ENCODE measurements around the gene UBE2D1.
A peak's percentile ranks its signal among the peaks of the same experiment; 100 is the strongest.
"Not testable (repeated sequence)": the region's sequence is repeated elsewhere in the genome, so short reads cannot be mapped to it uniquely, and the experiment has no call there.

The UBE2D1 gene

GRCh38 chr10:58384095-58384494 lies 49.3 kb downstream of the UBE2D1 start:
- no peak for DNase-seq (ENCODE audit: low read depth)

- DNase-seq (ENCODE audit: low read depth) = no peak
Observed at GRCh38 chr10:58384544-58384998, 49.8 kb downstream of the UBE2D1 start.

- peak; percentile 96 for DNase-seq (ENCODE audit: low read depth)
Observed at GRCh38 chr10:58384999-58385783, 50.4 kb downstream of the UBE2D1 start, which contains the start of gene TFAM. Gene TFAM (plus strand): TSS chr10:58385410. CDS start chr10:58385548, 138 bp downstream.

GRCh38 chr10:58385784-58386112 lies 50.9 kb downstream of the UBE2D1 start:
- peak; percentile 7 for DNase-seq (ENCODE audit: low read depth)

GRCh38 chr10:58389024-58389423 lies 54.2 kb downstream of the UBE2D1 start:
- DNase-seq (ENCODE audit: low read depth) = no peak

- no peak for DNase-seq (ENCODE audit: low read depth)
Observed at GRCh38 chr10:58393317-58393716, 58.5 kb downstream of the UBE2D1 start.

- DNase-seq (ENCODE audit: low read depth) = no peak
Observed at GRCh38 chr10:58394471-58394870, 59.7 kb downstream of the UBE2D1 start.

GRCh38 chr10:58396057-58396456 lies 61.3 kb downstream of the UBE2D1 start:
- no peak for DNase-seq (ENCODE audit: low read depth)

GRCh38 chr10:58397830-58398229 lies 63.0 kb downstream of the UBE2D1 start:
- DNase-seq (ENCODE audit: low read depth) = no peak

- DNase-seq (ENCODE audit: low read depth) = no peak
Observed at GRCh38 chr10:58399410-58399809, 64.6 kb downstream of the UBE2D1 start.

GRCh38 chr10:58400609-58401008 lies 65.8 kb downstream of the UBE2D1 start:
- no peak for DNase-seq (ENCODE audit: low read depth)

- no peak for DNase-seq (ENCODE audit: low read depth)
Observed at GRCh38 chr10:58404001-58404400, 69.2 kb downstream of the UBE2D1 start.

GRCh38 chr10:58409956-58410610 lies 75.3 kb downstream of the UBE2D1 start:
- no peak for DNase-seq (ENCODE audit: low read depth)

- DNase-seq (ENCODE audit: low read depth) = no peak
Observed at GRCh38 chr10:58412502-58412961, 77.7 kb downstream of the UBE2D1 start.

GRCh38 chr10:58414270-58415041 lies 79.7 kb downstream of the UBE2D1 start:
- no peak for DNase-seq (ENCODE audit: low read depth)

- DNase-seq (ENCODE audit: low read depth) = no peak
Observed at GRCh38 chr10:58415757-58416156, 81.0 kb downstream of the UBE2D1 start.

GRCh38 chr10:58417902-58418301 lies 83.1 kb downstream of the UBE2D1 start:
- DNase-seq (ENCODE audit: low read depth) = not testable (repeated sequence)

All from activated T-cell treated with anti-CD3 and anti-CD28 coated beads for 24 hours (primary cell).